Stimulated activated CD4-positive, alpha-beta T cell treated with anti-CD3 and anti-CD28 coated beads, Interleukin-12 subunit alpha, Interleukin-12 subunit beta, amount 100 ng/mL, for 48 hours (primary cell): ENCODE measurements around the gene DHDDS.
A peak's percentile ranks its signal among the peaks of the same experiment; 100 is the strongest.

Experiments used
- DNase-seq, 3 donors: peaks; one replicate each; pipeline ENCODE4 v3.0.0-alpha.2; 2020; ENCODE audit warnings: low read depth in 2 of 3, low spot score in 1 of 3

The DHDDS gene

DNA sequence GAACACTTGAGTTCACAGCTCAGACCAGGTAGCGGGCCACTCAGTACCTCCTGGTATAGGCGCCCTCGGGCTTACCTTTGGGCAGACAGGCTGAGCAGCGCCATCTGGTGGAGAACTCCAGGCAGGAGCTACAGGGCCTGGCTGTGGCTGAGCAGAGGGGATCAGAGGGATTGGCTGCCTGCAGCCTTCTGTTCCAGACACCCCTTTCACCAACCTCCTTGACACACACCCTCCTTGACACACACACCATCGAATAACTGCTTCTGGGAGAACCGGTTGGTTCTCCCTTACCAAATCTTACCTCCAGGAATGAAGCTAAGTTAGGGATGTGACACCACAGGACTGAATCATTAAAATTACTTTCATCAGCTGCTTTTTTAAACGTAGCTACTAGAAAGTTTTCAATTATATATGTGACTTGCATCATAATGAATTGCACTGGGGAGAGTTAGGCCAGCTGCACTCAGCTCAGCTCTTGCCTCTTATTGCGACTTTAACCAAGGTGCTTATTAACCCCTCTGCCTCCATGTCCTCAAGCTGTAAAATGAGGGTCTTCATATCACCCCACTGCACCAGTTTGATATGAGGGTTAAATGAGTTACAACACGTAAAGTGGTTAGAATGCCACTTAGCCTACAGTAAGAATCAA lies 14.9 kb upstream of the DHDDS start:
- DNase-seq = peak; percentile 70 to 88 (median 75)

DNA sequence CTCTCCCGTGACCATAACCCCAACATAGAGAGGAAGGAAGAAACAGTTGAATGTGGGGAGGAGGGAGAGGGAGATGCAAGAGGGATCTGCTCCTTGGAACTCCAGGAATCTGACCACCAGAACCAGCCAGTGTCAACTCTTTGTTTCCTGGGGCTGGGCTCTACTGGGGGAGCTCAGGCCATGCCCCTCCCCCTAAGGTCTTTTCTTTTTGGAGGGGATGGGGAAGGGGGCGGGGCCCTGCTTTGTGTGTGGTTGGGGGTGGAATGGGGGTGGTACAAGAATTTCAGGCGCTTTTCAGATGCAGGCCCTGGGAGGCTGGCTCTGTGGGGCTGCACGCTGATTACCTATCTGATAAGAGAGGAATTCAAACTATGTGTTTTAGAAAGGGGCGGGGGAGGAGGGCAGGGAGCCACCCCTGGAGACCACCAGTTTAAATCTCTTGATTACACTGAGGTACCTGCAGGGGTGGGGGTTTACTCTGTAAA lies 13.2 kb upstream of the DHDDS start:
- no peak for DNase-seq

DNA sequence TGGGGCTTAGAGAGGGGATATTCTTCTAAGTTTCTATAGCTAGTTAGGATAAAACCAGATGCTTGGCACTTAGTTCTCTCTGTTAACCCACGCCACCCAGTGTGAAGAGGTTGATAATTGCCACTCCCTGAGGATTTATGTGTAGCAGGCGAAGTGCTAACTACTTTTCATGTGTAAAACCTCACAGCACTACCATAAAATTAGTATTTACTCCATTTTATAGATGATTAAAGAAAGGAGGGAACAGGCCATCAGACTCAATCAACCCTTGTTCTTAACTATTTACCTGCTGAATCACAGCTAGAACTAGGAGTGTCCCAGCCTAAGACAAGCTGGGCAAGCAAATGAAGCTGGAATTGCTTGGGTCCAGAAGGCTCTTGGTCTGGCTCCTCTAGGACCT lies 12.6 kb upstream of the DHDDS start:
- DNase-seq = no peak

DNA sequence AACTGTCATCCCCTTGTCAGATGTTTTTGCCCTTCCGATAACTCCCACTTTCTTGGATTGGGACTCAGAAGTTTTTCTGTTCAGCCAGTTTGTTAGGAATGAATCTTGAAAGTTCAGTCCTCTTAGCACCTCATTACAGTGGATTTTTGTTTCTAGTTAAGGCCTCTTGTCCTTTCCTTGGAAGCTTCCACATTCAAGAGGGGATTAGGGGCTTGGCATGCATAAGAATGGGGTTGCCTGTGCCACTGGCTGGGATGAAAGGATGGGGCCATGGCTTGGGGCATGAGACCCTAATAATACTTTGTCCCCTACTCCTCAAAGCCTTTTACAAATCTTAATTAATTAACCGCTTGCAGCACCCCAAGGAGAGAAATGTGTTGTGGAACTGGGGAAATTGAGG lies 2.4 kb upstream of the DHDDS start:
- no peak for DNase-seq

DNA sequence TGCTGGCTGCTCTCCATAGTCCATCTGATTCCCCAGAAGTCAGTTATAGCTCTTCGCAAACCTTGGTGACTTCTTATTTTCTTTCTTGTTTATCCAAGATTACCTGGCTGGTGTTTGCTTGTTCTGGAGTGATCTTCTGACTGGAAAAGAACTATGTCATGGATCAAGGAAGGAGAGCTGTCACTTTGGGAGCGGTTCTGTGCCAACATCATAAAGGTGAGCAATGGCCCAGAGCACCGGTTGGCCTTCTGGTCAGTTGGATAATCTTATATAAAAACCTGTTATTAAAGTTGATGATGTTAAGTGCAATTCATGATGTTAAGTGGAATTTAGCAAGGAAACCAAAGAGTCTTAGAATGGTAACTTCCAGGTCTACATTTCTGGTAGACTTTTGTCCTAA lies 672 bp downstream of the DHDDS start:
- no peak for DNase-seq

DNA sequence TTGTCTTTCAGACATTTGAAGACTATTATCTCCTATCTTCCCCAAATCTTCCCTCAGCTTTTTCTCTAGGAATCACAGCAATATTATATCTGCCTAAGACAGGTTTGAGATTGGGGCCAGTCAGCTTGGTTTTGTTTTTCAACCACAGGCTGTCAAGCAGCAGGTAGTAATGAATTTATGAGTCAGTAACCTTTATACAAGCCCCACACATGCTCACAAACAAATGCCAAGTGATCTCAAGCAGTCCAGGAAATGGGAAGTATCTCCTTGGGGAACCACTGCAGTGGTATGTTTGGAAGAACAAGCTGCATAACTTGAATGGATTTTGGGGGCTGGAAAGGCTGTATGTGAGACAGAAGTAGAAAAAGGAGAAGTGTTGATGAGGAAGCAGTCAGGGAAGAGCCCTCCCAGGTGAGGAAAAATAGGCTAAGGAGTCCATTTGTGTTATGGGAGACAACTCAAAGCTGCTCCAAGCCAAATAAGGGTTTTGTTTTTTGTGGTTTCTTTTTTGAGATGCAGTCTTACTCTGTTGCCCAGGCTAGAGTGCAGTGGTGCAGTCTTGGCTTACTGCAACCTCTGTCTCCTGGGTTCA lies 2.1 kb downstream of the DHDDS start:
- no peak for DNase-seq

DNA sequence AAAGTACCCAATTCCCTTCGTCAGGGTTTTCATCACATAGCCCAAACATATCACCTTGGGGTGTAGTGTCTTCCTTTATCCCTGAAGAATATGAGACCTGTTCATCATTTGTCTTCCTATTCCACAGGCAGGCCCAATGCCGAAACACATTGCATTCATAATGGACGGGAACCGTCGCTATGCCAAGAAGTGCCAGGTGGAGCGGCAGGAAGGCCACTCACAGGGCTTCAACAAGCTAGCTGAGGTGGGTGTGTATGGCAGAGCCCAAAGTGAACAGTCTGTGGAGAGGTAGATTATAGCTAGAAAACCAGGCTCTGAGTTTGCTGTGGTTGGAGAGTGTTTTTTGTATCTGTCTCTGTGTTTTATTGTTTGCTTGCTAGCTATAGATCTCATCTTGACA lies 5.9 kb downstream of the DHDDS start:
- no peak for DNase-seq

DNA sequence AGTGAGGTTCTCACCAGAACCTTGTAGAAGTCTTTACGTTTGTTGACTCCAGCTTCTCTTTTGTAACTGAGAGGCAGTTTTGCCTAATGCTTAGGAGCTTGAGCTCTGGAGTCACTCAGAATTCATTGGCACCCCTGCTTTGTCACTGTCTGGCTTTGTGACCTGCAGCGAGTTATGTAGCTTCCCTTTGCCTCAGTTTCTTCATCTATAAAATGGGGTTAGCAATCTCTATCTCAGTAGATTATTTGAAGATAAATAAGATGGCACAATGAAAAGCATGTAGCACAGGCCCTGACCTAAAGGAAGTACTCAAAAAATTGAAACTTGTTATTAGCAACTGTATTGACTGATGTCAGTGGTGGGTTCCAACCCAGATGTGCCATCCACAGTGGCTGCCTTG lies 8.1 kb downstream of the DHDDS start:
- DNase-seq = no peak

DNA sequence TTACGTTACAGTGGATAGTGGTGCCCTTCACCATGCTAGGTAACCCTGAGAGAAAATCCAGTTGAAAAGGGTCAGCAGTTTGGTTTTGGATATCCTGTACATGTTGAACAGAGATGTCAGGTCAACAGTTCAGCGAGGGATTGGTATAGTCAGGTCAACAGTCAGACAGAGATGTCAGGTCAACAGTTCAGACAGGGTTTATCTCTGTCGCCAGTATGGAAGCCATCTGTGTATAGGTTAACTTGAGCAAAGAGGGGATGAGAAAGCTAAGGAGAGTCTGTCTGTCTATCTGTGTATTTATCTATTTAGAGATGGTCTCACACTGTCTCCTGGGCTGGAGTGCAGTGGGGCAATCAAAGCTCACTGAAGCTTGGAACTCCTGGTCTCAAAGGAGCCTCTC lies 17.7 kb downstream of the DHDDS start:
- no peak for DNase-seq

DNA sequence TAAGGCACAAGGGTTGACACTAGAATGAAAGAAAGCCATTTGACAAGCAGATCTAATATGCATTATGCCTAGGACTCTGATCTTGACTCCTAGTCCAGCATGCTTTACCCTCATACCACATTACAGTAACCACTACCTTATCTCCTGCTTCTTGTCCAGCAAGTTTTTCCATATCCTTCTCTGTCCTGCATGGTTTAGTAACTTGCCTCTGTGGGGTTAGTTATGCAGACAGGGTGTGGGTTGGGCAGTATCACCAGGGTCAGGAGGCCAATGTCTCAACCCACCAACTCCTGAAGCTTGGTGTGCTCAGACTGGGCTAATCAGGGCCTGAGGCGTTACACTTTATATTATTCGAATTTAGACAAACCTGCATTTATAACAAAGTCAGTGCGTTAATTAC lies 18.8 kb downstream of the DHDDS start:
- no peak for DNase-seq

DNA sequence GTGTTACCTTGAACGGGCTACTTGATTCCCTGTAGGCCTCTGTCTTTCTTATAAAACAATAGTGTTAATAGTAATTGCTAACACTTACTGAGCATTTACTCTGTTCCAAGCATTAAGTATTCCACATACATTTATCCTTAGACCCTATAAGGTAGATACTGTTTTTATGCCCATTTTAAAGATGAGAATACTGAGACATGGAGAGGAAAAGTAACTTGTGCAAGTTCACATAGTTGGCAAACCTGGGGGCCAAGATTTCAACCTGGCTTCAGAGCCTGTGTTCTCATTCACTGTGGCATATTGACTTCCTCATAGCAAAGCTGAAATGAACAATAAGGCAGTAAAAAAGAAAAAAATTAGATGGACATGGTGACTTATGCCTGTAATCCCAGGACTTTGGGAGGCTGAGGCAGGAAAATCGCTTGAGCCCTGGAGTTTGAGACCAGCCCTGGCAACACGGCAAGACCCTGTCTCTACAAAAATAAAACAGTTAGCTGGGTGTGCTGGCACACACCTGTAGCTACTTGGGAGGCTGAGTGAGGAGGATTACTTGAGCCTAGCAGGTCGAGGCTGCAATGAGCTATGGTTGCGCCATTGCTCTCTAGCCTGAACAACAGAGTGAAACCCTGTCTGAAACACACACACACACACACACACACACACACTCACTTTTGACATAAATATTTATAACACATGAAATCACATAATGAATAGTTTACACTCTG lies 20.5 kb downstream of the DHDDS start:
- DNase-seq = no peak

DNA sequence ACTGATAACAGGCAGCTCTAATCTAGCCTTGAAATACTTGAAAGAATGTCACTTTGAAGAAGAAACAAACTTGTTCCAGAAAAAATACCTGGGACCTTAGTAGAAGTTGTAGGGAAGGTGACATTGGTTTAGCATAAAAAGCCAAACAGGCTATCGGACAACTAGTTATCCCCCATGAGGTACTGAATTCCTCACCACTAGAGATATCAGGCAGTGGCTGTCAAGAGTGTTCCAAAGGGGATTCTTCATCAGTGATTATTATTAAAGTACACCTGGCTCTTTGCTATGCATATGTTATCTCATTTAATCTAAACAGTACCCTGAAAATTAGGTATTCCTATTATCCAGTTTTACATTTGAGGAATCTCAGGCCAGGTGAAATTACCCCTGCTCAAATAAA lies 27.0 kb downstream of the DHDDS start:
- DNase-seq = no peak

DNA sequence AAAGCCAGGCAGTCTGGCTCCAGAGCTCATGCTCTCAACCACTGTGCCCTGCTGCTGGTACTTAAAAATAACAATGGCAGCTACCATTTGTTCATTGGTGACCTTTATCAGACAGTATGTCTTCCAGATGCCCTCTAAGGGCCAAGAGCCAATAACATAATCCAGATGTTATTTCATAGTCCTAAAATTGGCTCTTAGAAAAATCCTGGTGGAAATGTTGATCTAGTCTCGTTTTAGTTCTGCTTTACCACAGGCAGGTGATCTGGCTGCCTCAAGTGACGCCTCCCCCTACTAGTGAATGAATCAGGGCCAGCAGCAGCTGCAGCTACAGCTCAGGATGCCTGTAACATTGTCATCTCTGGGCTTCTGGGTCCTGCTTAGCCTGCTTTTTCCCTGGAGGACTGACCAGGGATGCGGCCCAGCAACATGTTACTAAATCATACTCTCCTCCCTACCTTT lies 27.5 kb downstream of the DHDDS start:
- no peak for DNase-seq

DNA sequence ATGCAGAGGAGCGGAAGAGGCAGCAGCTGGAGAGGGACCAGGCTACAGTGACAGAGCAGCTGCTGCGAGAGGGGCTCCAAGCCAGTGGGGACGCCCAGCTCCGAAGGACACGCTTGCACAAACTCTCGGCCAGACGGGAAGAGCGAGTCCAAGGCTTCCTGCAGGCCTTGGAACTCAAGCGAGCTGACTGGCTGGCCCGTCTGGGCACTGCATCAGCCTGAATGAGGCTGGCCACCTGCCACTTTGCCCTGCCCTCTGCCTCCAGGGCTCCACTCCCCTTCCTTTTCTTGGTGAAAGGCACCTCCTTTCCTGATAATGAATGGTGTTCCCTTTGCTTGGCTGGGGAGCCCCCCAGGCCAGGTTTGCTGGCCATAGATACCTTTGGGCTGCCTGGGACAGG lies 36.8 kb downstream of the DHDDS start:
- DNase-seq = no peak

DNA sequence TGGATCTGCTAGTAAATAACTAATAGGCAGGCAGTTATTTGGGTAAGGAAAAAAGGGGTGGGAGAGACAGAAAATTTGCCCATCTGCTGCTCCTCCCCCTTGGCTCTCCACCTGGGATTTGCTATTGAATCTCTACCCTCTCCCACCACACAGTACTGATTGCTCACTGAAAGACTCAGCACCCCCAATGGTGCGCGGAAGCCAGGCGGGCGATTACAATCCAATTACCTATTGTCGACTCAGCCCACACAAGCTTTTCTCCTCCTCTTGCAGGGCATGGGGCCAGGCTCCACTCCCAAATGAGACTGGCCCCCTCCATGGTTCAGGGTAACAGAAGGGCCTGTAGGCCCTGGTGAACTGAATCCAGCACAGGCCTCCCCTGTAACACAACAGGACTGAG lies 37.4 kb downstream of the DHDDS start:
- DNase-seq = no peak

DNA sequence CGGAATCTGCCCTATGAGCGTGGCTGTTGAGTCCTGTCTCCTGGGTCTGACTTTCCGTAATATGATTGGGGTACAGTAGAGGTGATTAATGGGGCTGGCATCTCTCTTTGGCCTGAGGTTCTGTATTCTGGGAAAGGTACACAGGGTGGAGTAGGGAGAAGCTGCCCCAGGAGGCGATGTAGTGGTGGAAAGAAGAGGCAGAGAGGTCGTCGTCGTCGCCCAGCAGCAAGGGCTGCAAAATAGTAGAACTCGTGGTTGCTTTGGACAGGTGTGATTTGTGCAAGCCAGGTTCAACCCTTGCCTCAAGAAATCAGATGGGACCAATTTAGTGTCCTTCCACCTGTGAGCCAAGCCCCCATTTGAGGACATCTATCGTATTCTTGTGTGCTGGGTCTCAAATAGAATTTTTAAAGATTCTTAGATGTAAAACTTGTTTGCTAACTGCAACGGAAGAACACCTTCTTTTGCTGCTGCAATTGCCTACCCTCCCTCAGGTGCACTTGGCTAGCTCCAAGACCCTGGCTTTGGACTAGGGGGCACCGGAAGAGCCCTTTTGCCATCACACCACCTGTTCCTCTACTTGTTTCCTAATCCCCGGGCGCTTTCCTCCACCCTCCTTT lies 38.9 kb downstream of the DHDDS start:
- no peak for DNase-seq

DNA sequence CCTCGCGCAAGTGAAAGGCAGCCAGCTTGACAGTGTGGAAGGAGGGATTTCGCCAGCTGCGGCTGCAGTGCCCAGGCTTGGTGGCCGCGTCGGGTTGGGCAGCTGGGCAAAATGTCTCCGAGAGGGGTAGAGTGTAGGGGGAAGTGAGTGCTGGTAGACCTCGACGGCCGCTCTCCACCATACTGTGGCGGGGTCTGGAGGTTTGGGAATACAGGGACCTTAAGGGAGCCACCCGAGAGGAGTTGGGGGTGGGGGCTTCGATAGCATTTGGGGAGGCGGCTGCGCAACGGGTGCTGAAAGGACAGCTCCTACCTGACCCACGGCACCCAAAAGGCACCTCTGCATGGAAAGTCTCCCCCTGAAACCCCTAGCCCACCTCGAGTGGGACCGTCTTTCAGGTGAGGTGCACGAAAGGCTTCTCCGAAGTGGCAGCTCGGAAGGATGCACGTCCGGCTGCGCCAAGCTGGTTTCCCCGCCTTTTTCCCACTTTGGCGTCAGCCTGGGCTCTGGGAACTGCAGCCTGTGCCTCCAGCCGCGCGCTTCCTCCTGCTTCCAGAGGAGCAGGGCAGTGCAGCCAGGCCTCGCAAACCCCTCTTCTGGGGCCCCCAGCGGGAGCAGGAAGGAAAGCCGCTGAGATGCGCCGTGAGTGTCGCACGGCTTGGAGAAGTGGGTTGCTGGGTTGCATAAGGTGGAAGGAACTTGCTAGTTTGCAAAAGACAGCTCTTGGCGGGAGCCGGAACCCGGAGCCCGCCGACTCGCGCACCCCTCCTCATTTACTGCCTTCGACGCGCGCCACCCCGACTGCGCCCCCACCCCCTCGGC lies 39.6 kb downstream of the DHDDS start:
- peak in 2 of 3 donors; percentile 13 to 17 for DNase-seq

DNA sequence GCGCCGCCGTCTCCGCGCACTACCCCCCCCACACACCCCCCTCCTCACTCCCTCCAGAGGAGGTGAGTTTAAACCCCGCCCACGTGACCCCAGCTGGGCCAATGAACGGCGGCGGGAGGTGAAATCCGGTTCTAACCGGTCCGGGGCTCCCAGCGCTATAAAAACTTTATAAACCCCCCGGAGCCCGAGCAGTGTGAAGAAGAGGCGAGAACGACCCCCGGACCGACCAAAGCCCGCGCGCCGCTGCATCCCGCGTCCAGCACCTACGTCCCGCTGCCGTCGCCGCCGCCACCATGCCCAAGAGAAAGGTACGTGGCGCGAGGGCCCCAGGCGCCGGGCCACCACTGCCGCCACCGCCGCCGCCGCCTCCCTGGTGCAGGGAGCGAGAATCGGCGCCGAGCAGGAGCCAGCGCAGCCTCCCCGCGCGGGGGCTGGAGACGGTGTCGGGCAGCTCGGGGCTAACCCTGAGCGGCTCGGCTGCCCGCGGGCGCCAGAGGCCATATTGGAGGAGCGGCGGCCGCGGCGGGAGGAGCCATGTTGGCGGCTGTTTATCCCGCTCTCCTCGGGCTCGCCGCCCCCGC lies 40.3 kb downstream of the DHDDS start, which contains the start of gene HMGN2:
Gene HMGN2, plus strand, starts transcription at position 121 of the 581 bp plus-strand sequence. Its CDS starts 173 bp downstream, at position 294.
- peak; percentile 84 to 87 (median 84) for DNase-seq

DNA sequence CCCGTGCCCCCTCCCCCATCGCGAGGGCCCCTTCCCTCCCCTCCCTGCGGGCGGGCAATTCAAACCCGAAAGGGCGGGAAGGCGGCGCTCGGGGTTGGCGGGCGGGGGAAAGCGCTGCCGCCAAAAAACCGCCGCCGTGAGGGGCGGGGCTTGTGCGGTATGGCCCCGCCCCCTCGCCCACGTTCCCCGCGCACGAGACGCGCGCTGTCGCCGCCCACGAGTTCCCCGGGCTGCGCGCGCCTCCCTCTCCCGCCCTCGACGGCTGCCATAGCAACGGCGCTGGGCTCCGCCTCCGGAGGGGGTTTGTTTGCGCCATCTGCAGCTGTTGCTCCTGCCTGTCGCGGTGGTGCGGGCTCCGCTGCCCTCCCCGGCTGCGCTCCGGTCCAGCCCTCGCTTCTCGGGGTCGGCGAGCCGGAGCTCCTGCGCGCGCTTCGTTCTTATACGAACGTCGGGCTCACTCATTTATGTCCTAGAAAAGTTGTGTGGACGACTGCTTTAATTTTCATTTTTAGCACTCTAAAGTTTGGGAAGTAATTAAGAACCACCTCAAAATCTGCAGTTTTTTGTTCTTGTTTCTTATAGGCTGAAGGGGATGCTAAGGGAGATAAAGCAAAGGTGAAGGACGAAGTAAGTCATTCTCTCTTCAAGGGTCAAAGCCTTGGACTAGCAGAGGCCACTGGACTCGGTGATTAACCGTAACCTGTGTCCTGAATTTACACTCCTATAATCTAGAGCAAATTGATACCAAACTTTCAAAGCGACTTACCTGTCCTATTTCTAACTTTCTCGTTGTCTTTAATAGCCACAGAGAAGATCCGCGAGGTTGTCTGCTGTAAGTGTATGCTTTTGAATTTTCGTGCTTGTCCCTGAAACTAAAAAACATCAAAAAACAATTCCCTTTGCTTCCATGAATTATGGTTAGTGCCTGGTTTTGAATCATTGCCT lies 41.1 kb downstream of the DHDDS start:
- DNase-seq = peak; percentile 92 to 95 (median 94)
